ENCODE data around the gene SLC18A2. TPM values are rescaled to one million over a fixed set of nuclear protein-coding genes. Genes with fewer than 3 reads are reported as not detected.

The SLC18A2 gene
- total RNA-seq, 4 donors from 2014 or later, result 0.60 to 1.7 (median 0.93) TPM; not detected in 1

GRCh38 chr10:117324367-117324766 lies 83.5 kb downstream of the SLC18A2 start:
- DNase-seq (ENCODE audit: low spot score) (no peak), ATAC-seq (ENCODE audit: low FRiP score) (no peak)
- no peak for TF ChIP-seq CTCF (IDR thresholded peaks at IDR 0.05)

- no peak for TF ChIP-seq CTCF (IDR thresholded peaks at IDR 0.05)
- ATAC-seq (ENCODE audit: low FRiP score) (no peak), DNase-seq (ENCODE audit: low spot score) (no peak)
Measured at GRCh38 chr10:117327262-117327661, 86.3 kb downstream of the SLC18A2 start.

Other genes with a start within 250 kb of the SLC18A2 start
- 10 to 100 TPM in 3 of 4 donors, 1 to 10 TPM in 1; 6.3 to 29.9 (median 13.9) TPM for gene SHTN1, start 235.9 kb upstream of the SLC18A2 start, total RNA-seq
- not detected for gene VAX1, start 102.8 kb upstream of the SLC18A2 start, total RNA-seq
- gene KCNK18, start 43.6 kb upstream of the SLC18A2 start, total RNA-seq, result not detected
- gene PDZD8, start 134.3 kb downstream of the SLC18A2 start, total RNA-seq, result 10 to 100 TPM; 29.6 to 60.1 (median 42.4) TPM

Data from omental fat pad (tissue), 4 donors.